Activated naive CD4-positive, alpha-beta T cell treated with anti-CD3 and anti-CD28 coated beads, Interleukin-2, amount 10 ng/mL, durations not matched to agents 7 days and 5 days (primary cell): Measurements from ENCODE around the gene SKIC2.
"Not testable (repeated sequence)": the region's sequence is repeated elsewhere in the genome, so short reads cannot be mapped to it uniquely, and the experiment has no call there.

Source experiments
- CTCF ChIA-PET: fragments of 350-600 bp; sonication (Branson Sonifier 250); formaldehyde crosslinking; loops from one replicate; lab custom pipeline; 2021; ENCODE audit warnings: antibody characterized with exemption; lab: Charles Lee
- DNase-seq: peaks from one replicate; pipeline ENCODE4 v3.0.0-alpha.2; 2020
- H3K27ac Mint-ChIP-seq: one replicate; pipeline ENCODE4 v1.8.0; 2021; ENCODE audit warnings: mild to moderate bottlenecking, moderate library complexity, mixed read lengths
- H3K27me3 Mint-ChIP-seq: one replicate; pipeline ENCODE4 v1.8.0; 2021; ENCODE audit warnings: mild to moderate bottlenecking, mixed read lengths
- H3K36me3 Mint-ChIP-seq: one replicate; pipeline ENCODE4 v1.8.0; 2021; ENCODE audit warnings: mixed read lengths
- H3K4me1 Mint-ChIP-seq: one replicate; pipeline ENCODE4 v1.8.0; 2021; ENCODE audit warnings: mixed read lengths
- H3K4me3 Mint-ChIP-seq: one replicate; pipeline ENCODE4 v1.8.0; 2021; ENCODE audit warnings: mild to moderate bottlenecking, moderate library complexity, mixed read lengths
- H3K9me3 Mint-ChIP-seq: one replicate; pipeline ENCODE4 v1.8.0; 2021; ENCODE audit warnings: mixed read lengths

SKIC2 gene

DNA sequence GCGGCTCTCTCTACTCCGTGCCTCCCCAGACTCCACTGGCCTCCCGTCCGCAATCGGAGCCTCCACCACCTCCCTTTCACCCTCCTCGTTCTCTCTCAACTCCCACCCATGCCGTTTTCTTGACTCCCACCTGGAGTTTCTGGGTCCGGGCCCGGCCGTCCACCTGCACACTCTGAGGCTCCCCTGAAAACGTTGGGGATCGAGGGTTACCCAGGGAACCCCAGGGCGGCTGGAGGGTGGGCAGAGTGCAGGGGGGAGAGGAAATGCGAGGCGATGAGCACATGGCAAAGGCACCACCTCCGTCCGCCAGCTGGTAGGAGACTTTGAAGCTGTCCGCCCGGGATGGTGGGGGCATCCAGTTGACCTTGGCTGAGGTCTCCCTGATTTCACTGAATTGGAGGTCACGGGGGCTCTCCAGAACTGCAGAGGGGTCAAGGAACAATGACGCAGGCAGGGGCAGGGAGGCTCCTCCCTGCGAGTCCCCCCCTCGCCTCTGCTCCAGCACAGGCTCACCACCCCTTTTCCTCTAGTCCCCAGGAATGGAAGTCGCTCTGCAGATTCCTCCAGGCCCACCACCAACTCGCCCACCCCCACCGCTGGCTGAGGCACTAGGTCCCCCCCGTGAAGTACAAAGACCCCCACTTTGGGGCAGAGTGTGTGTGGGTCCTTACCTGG lies 52.0 kb downstream of the SKIC2 start:
- DNase-seq = peak; percentile 18
- H3K9me3 Mint-ChIP-seq, H3K4me3 Mint-ChIP-seq, CTCF ChIA-PET, H3K27ac Mint-ChIP-seq, H3K27me3 Mint-ChIP-seq, H3K4me1 Mint-ChIP-seq, H3K36me3 Mint-ChIP-seq: not testable (repeated sequence)

DNA sequence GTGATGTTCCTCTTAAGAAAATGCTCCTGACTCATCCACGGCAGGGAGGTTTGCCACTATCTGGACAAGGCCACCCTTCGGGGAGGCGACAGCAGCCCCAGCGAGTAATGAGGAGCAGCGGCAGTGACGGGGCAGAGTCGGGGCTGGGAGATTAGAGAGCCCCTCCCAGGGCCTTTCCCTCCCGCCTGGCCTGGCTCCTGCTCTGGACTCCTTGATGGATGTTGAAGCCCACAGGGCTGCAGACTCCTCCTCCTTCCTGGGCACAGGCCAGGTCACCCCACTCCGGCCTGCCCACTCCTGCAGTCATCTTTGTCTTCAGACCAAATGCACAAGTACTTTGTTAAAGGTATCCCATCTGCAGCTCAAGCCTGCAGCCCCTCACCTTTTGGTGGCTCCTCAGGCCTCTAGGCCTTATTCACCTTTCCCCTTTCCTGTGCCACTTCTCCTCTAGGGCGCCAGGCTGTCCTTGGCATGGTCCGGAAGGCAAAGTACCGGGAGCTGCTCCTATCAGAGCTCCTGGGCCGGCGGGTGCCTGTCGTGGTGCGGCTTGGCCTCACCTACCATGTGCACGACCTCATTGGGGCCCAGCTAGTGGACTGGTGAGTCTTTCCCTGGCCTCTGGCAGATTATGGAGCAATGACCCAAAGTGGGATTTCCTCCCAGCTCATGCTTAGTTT lies 54.1 kb downstream of the SKIC2 start:
- H3K36me3 Mint-ChIP-seq, CTCF ChIA-PET, H3K4me3 Mint-ChIP-seq, H3K27ac Mint-ChIP-seq, H3K4me1 Mint-ChIP-seq, H3K27me3 Mint-ChIP-seq, H3K9me3 Mint-ChIP-seq: not testable (repeated sequence)
- DNase-seq = peak; percentile 19

DNA sequence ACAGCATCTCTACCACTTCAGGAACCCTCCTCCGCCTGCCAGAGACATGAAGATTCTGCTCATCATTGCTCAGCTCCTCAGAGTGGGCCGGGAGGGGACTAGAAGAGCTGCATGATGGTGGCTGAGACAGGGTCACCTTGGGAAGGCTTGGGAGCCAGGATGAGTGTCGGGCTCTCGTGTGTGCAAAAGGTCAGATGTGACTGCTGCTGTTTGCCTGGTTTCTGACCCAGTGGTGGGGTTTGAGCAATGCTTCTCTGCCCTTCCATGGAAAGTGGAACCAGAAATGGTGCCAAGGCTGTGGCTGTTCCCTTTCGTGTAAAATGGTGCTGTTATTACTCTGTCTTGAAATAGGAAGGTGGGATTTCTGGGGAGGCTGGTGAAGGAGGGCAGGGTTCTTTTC lies 54.8 kb downstream of the SKIC2 start:
- CTCF ChIA-PET, H3K27ac Mint-ChIP-seq, H3K36me3 Mint-ChIP-seq, H3K9me3 Mint-ChIP-seq, H3K4me3 Mint-ChIP-seq, H3K27me3 Mint-ChIP-seq, H3K4me1 Mint-ChIP-seq, DNase-seq: not testable (repeated sequence)

DNA sequence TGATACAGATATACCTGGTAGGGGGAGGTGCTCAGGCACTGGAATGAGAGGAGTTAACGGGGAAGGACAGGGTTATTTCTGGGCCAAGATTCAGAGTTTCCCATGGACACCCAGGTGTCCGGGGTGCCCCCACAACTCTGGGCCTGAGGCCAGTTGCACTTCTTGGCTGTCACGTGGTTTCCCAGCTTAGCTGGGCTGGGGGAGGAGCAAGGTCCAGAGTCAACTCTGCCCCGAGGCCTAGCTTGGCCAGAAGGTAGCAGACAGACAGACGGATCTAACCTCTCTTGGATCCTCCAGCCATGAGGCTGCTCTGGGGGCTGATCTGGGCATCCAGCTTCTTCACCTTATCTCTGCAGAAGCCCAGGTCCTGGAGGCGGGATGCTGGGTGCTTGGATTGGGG lies 55.6 kb downstream of the SKIC2 start, which contains the start of gene C4B:
Gene C4B (plus strand): TSS at position 249 of the 400 bp plus-strand sequence. CDS start 51 bp downstream, at position 300.
- H3K36me3 Mint-ChIP-seq, H3K27me3 Mint-ChIP-seq, CTCF ChIA-PET, H3K27ac Mint-ChIP-seq, DNase-seq, H3K9me3 Mint-ChIP-seq, H3K4me1 Mint-ChIP-seq, H3K4me3 Mint-ChIP-seq: not testable (repeated sequence)
